HCT116 (cell line): ENCODE measurements around the gene CXorf38. TPM values are rescaled to one million over a fixed set of nuclear protein-coding genes. Genes with fewer than 3 reads are reported as not detected.

Experiments
- ATAC-seq: fragments of 200-7000 bp; cut with Tn5 transposase; 2 replicates; pipeline ENCODE4 v1.9.1; 2020; ENCODE audit warnings: mild to moderate bottlenecking, moderate library complexity
- BruUV-seq: library from RNA; stranded (reverse); fragments of 400-500 nt; replicated peaks from 2 replicates; lab custom pipeline; 2021; lab: Mats Ljungman, UMichigan
- CTCF ChIA-PET: fragments of 300-600 bp; sonication (Branson Sonifier 250); formaldehyde crosslinking; loops from one replicate; lab custom pipeline; 2021; ENCODE audit warnings: antibody characterized with exemption; lab: Charles Lee
- POLR2A ChIA-PET: fragments of 300-600, 350-600 bp; sonication (Branson Sonifier 250); formaldehyde crosslinking; loops from one replicate; lab custom pipeline; 2021; ENCODE audit warnings: antibody characterized with exemption; lab: Charles Lee
- RAD21 ChIA-PET, 2 experiments: fragments of 300-600 bp; sonication (Branson Sonifier 250); formaldehyde crosslinking; loops; one replicate each; lab custom pipeline; 2023; ENCODE audit warnings: low total read pairs in 2 of 2; ENCODE audit not compliant: uncharacterized antibody in 2 of 2, unreplicated experiment in 2 of 2, low non-redundant PET in 1 of 2; lab: Charles Lee
- DNase-seq: peaks from one replicate; pipeline ENCODE4 v3.0.0-alpha.2; 2010; ENCODE audit warnings: low read depth, low spot score
- H2AFZ ChIP-seq: fragments of 200-600 bp; shearing (Covaris generic), sonication (generic); 2 replicates; pipeline ENCODE4 v1.6.1; 2017; ENCODE audit warnings: low read depth, mixed run types, mixed read lengths, antibody characterized with exemption, low read length; ENCODE audit not compliant: poor library complexity, severe bottlenecking
- H3K27ac ChIP-seq: 2 replicates; pipeline ENCODE4 v1.5.1; 2012; ENCODE audit warnings: low read depth, low read length
- H3K27me3 ChIP-seq: fragments of 200-600 bp; sonication (generic); 2 replicates; pipeline ENCODE4 v1.6.1; 2016; ENCODE audit warnings: mixed run types, low read length, mixed read lengths; ENCODE audit not compliant: insufficient read depth
- H3K36me3 ChIP-seq, 2 experiments: fragments of 200-500 bp in 1 of 2; fragments of 200-600 bp in 1 of 2; sonication (Bioruptor generic) in 1 of 2; sonication (generic) in 1 of 2; 2 replicates each; pipeline versions ENCODE4 v1.5.1 to v1.6.1; 2014 to 2016; ENCODE audit warnings: low read length in 2 of 2, inconsistent platforms in 1 of 2, mixed read lengths in 1 of 2, mixed run types in 1 of 2; ENCODE audit not compliant: insufficient read depth in 2 of 2, control insufficient read depth in 1 of 2
- H3K4me1 ChIP-seq, 2 experiments: fragments of 200-600 bp in 1 of 2; sonication (generic) in 1 of 2; 2 replicates each; pipeline versions ENCODE4 v1.5.1 to v1.6.1; 2012 to 2017; ENCODE audit warnings: low read length in 2 of 2, inconsistent platforms in 1 of 2, mild to moderate bottlenecking in 1 of 2, mixed read lengths in 1 of 2, mixed run types in 1 of 2, moderate library complexity in 1 of 2; ENCODE audit not compliant: insufficient read depth in 2 of 2, control insufficient read depth in 1 of 2
- H3K4me2 ChIP-seq: fragments of 200-600 bp; sonication (generic); 2 replicates; pipeline ENCODE4 v1.6.1; 2017; ENCODE audit warnings: mixed run types, low read length, mixed read lengths
- H3K4me3 ChIP-seq, 2 experiments: fragments of 200-600 bp in 1 of 2; sonication (generic) in 1 of 2; replicated peaks in 1 of 2; 2 replicates each; pipeline ENCODE4 v1.5.1; 2011 to 2016; ENCODE audit warnings: low read length in 2 of 2, control low read depth in 1 of 2, low read depth in 1 of 2, mild to moderate bottlenecking in 1 of 2, mixed read lengths in 1 of 2, mixed run types in 1 of 2
- H3K79me2 ChIP-seq: fragments of 200-600 bp; sonication (generic); 2 replicates; pipeline ENCODE4 v1.6.1; 2017; ENCODE audit warnings: mild to moderate bottlenecking, mixed run types, low read length, moderate library complexity, mixed read lengths; ENCODE audit not compliant: insufficient read depth
- H3K9ac ChIP-seq: fragments of 200-600 bp; sonication (generic); 2 replicates; pipeline ENCODE4 v1.6.1; 2016; ENCODE audit warnings: low read length, mixed read lengths
- H3K9me2 ChIP-seq: fragments of 200-600 bp; sonication (generic), shearing (Covaris generic); 2 replicates; pipeline ENCODE4 v1.6.1; 2017; ENCODE audit warnings: mixed run types, mild to moderate bottlenecking, moderate library complexity; ENCODE audit not compliant: insufficient read depth
- H3K9me3 ChIP-seq, 2 experiments: fragments of 200-500 bp in 1 of 2; fragments of 200-600 bp in 1 of 2; sonication (Bioruptor generic) in 1 of 2; sonication (generic) in 1 of 2; 2 replicates each; pipeline ENCODE4 v1.6.1; 2014 to 2017; ENCODE audit warnings: low read length in 2 of 2, mixed read lengths in 2 of 2, inconsistent platforms in 1 of 2, low read depth in 1 of 2, mild to moderate bottlenecking in 1 of 2, mixed run types in 1 of 2, moderate library complexity in 1 of 2; ENCODE audit not compliant: control insufficient read depth in 1 of 2, insufficient read depth in 1 of 2
- H4K20me1 ChIP-seq: fragments of 200-600 bp; sonication (generic), shearing (Covaris generic); 2 replicates; pipeline ENCODE4 v1.6.1; 2017; ENCODE audit warnings: mixed run types, mild to moderate bottlenecking, moderate library complexity; ENCODE audit not compliant: insufficient read depth
- ATF3 ChIP-seq: IDR thresholded peaks from 2 replicates; pipeline ENCODE4 v1.6.1; 2012
- CBX3 ChIP-seq: IDR thresholded peaks from 2 replicates; pipeline ENCODE4 v1.6.1; 2012; ENCODE audit warnings: low read depth
- CEBPB ChIP-seq: IDR thresholded peaks from 2 replicates; pipeline ENCODE4 v1.6.1; 2012; ENCODE audit warnings: low read depth
- CTCF ChIP-seq, 3 experiments: fragments of 200-600 bp in 1 of 3; sonication (generic) in 1 of 3; IDR thresholded peaks in 2 of 3; conservative IDR thresholded peaks in 1 of 3; 2 replicates each; pipeline ENCODE4 v1.5.1; 2012 to 2017; ENCODE audit warnings: low read depth in 2 of 3, low read length in 2 of 3, antibody characterized with exemption in 1 of 3, borderline replicate concordance in 1 of 3, control low read depth in 1 of 3, mild to moderate bottlenecking in 1 of 3, mixed read lengths in 1 of 3, mixed run types in 1 of 3, moderate library complexity in 1 of 3; ENCODE audit not compliant: insufficient read depth in 1 of 3
- EGR1 ChIP-seq: IDR thresholded peaks from 2 replicates; pipeline ENCODE4 v1.6.1; 2012; ENCODE audit warnings: low read depth
- ELF1 ChIP-seq: IDR thresholded peaks from 2 replicates; pipeline ENCODE4 v1.6.1; 2012; ENCODE audit warnings: low read depth, borderline replicate concordance
- EZH2 ChIP-seq: fragments of 200-600 bp; sonication (generic); IDR thresholded peaks from 2 replicates; pipeline ENCODE4 v1.6.1; 2017; ENCODE audit warnings: antibody characterized with exemption, mixed run types
- EZH2phosphoT487 ChIP-seq: fragments of 200-600 bp; IDR thresholded peaks from 2 replicates; pipeline ENCODE4 v1.6.1; 2018; ENCODE audit warnings: antibody characterized with exemption, borderline replicate concordance
- FOSL1 ChIP-seq: IDR thresholded peaks from 2 replicates; pipeline ENCODE4 v1.6.1; 2012; ENCODE audit warnings: low read depth
- JUND ChIP-seq: IDR thresholded peaks from 2 replicates; pipeline ENCODE4 v1.6.1; 2012
- POLR2A ChIP-seq: IDR thresholded peaks from 2 replicates; pipeline ENCODE4 v1.7.0; 2011; ENCODE audit warnings: borderline replicate concordance; ENCODE audit not compliant: insufficient read depth, insufficient read length; ENCODE audit errors: extremely low read depth
- REST ChIP-seq: IDR thresholded peaks from 2 replicates; pipeline ENCODE4 v1.6.1; 2012; ENCODE audit warnings: low read depth
- SIN3A ChIP-seq: IDR thresholded peaks from 2 replicates; pipeline ENCODE4 v1.6.1; 2012; ENCODE audit warnings: low read depth
- SP1 ChIP-seq: IDR thresholded peaks from 2 replicates; pipeline ENCODE4 v1.6.1; 2012; ENCODE audit warnings: low read depth
- SRF ChIP-seq: IDR thresholded peaks from 2 replicates; pipeline ENCODE4 v1.6.1; 2012; ENCODE audit warnings: low read depth
- YY1 ChIP-seq: IDR thresholded peaks from 2 replicates; pipeline ENCODE4 v1.6.1; 2011; ENCODE audit warnings: low read length, low read depth, moderate library complexity, mild to moderate bottlenecking; ENCODE audit not compliant: insufficient replicate concordance; ENCODE audit errors: extremely low read depth
- ZFX ChIP-seq: fragments of 450-650 bp; IDR thresholded peaks from 2 replicates; pipeline ENCODE4 v1.6.1; 2017
- ZNF274 ChIP-seq: fragments of 200-500 bp; sonication (Bioruptor generic); IDR thresholded peaks from 2 replicates; pipeline ENCODE4 v1.6.1; 2014; ENCODE audit warnings: mild to moderate bottlenecking, low read depth, low read length, inconsistent platforms
- intact Hi-C: fragments of 100-400 bp; cut with micrococcal nuclease; formaldehyde crosslinking; loops from 2 replicates; pipeline ENCODE4 v1.10.0; 2022
- total RNA-seq: library from RNA; stranded (reverse); gene quantifications from one replicate; pipeline ENCODE4 v1.2.1, GENCODE V29; 2021; ENCODE audit not compliant: unreplicated experiment
- TF ChIP-seq, protein P1 (sequence below): IDR thresholded peaks from 2 replicates; pipeline ENCODE4 v1.6.1; 2011; ENCODE audit warnings: mild to moderate bottlenecking, low read length, moderate library complexity; ENCODE audit not compliant: insufficient replicate concordance; ENCODE audit errors: extremely low read depth
- TF ChIP-seq, protein P2 (sequence below): IDR thresholded peaks from 2 replicates; pipeline ENCODE4 v1.6.1; 2012

Gene CXorf38
- total RNA-seq, 1 experiment from 2014 or later: 11.5 TPM

DNA sequence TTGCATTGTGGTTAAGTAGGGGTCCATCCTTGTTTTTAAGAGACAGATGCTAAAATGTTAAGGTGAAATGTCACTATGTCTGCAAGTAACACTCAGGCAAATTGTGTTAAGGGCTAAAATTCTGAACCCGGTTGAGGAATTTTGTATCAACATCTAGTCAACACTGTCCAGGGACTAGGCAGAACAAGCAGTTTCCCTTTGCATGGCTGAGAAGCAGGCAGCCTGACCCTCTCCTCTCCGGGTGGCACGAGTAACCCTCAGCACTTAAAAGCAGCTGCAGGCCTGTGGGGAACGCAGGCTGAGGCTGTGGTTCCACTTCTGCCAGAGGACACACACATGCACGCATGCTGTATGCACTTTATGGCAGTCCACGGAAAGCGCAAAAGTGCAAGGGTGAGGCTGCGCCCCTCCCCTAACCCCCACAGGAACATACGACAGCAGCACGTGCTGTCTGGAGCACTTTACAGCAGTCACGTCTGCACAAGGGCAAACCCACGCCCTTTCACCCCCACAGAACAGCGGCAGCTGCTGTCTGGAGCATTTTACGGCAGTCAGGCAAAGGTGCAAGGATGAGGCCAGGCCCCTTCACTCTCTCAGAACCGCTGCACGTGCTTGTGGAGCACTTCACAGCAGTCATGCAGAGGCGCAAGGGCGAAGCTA is 24.8 kb downstream of the CXorf38 start:
- no peak overlapping the region for H3K4me2 ChIP-seq
- no peaks in the 10 kb centered on the region for H3K9me3 ChIP-seq
- H3K4me1 ChIP-seq: no peaks in the 10 kb centered on the region
- CTCF ChIA-PET: no interaction called here
- no peaks in the 10 kb centered on the region for H3K79me2 ChIP-seq
- TF ChIP-seq SP1: no peak
- TF ChIP-seq EZH2: no peak
- no peak for TF ChIP-seq REST
- TF ChIP-seq CTCF (IDR thresholded peaks at IDR 0.05 in 2 of 3, conservative IDR thresholded peaks at IDR 0.05 in 1 of 3; ENCODE audit: borderline replicate concordance in 1 of 3, insufficient read depth in 1 of 3, low read depth in 2 of 3, low read length in 2 of 3): no peak
- TF ChIP-seq CEBPB: no peak
- no peak for TF ChIP-seq ZFX
- TF ChIP-seq, protein P1, sequence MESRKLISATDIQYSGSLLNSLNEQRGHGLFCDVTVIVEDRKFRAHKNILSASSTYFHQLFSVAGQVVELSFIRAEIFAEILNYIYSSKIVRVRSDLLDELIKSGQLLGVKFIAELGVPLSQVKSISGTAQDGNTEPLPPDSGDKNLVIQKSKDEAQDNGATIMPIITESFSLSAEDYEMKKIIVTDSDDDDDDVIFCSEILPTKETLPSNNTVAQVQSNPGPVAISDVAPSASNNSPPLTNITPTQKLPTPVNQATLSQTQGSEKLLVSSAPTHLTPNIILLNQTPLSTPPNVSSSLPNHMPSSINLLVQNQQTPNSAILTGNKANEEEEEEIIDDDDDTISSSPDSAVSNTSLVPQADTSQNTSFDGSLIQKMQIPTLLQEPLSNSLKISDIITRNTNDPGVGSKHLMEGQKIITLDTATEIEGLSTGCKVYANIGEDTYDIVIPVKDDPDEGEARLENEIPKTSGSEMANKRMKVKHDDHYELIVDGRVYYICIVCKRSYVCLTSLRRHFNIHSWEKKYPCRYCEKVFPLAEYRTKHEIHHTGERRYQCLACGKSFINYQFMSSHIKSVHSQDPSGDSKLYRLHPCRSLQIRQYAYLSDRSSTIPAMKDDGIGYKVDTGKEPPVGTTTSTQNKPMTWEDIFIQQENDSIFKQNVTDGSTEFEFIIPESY: no peak
- no peak for TF ChIP-seq SRF
- no peak for TF ChIP-seq SIN3A
- TF ChIP-seq ZNF274: no peak
- TF ChIP-seq FOSL1: no peak
- TF ChIP-seq JUND: no peak
- no peak for TF ChIP-seq CBX3
- TF ChIP-seq EGR1: no peak
- no peak for TF ChIP-seq EZH2phosphoT487
- TF ChIP-seq YY1: no peak
- TF ChIP-seq, protein P2, sequence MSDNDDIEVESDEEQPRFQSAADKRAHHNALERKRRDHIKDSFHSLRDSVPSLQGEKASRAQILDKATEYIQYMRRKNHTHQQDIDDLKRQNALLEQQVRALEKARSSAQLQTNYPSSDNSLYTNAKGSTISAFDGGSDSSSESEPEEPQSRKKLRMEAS: no peak
- no peak for TF ChIP-seq POLR2A
- no peak for TF ChIP-seq ELF1
- TF ChIP-seq ATF3: no peak
- intact Hi-C loops: no loop called here
- H4K20me1 ChIP-seq: no peaks in the 10 kb centered on the region
- DNase-seq: no peak
- RAD21 ChIA-PET: no interaction called here
- no peak overlapping the region for H3K9ac ChIP-seq
- H3K27ac ChIP-seq: no peak overlapping the region
- H2AFZ ChIP-seq: no peak overlapping the region
- POLR2A ChIA-PET: no interaction called here
- no peaks in the 10 kb centered on the region for H3K9me2 ChIP-seq
- no TSS peak for BruUV-seq
- no peak for ATAC-seq
- no peak overlapping the region for H3K4me3 ChIP-seq
- no peaks in the 10 kb centered on the region for H3K27me3 ChIP-seq
- no peaks in the 10 kb centered on the region; a peak in 1 of 4 replicates for H3K36me3 ChIP-seq
